ENCODE measurements around the gene TPMT.
"Not testable (repeated sequence)": the region's sequence is repeated elsewhere in the genome, so short reads cannot be mapped to it uniquely, and the experiment has no call there.

The TPMT gene

GRCh38 chr6:18155150-18155863 lies 430 bp upstream of the TPMT start, which contains the start of gene KDM1B:
Gene KDM1B, plus strand, starts transcription at chr6:18155422. Its CDS starts 4,474 bp downstream, at chr6:18159896.
- peak; percentile 96 for DNase-seq

GRCh38 chr6:18153311-18153703 lies 1.6 kb downstream of the TPMT start:
- no peak for DNase-seq

GRCh38 chr6:18151801-18152200 lies 3.1 kb downstream of the TPMT start:
- DNase-seq: no peak

- not testable (repeated sequence) for DNase-seq
Observed at GRCh38 chr6:18151391-18151790, 3.5 kb downstream of the TPMT start.

GRCh38 chr6:18148304-18149025 lies 6.4 kb downstream of the TPMT start:
- no peak for DNase-seq

GRCh38 chr6:18147616-18148015 lies 7.3 kb downstream of the TPMT start:
- DNase-seq: no peak

- no peak for DNase-seq
Observed at GRCh38 chr6:18147160-18147559, 7.7 kb downstream of the TPMT start.

- DNase-seq: no peak
Observed at GRCh38 chr6:18142591-18142861, 12.4 kb downstream of the TPMT start.

- no peak for DNase-seq
Observed at GRCh38 chr6:18141805-18142590, 12.9 kb downstream of the TPMT start.

GRCh38 chr6:18139935-18140621 lies 14.8 kb downstream of the TPMT start:
- DNase-seq: no peak

GRCh38 chr6:18138906-18139305 lies 16.0 kb downstream of the TPMT start:
- DNase-seq: no peak

- DNase-seq: no peak
Observed at GRCh38 chr6:18136260-18136659, 18.6 kb downstream of the TPMT start.

GRCh38 chr6:18135171-18135570 lies 19.7 kb downstream of the TPMT start:
- DNase-seq: no peak

- no peak for DNase-seq
Observed at GRCh38 chr6:18132346-18132745, 22.5 kb downstream of the TPMT start.

- no peak for DNase-seq
Observed at GRCh38 chr6:18126121-18126520, 28.8 kb downstream of the TPMT start.

- DNase-seq: peak; percentile 51
Observed at GRCh38 chr6:18122128-18123093, 32.5 kb downstream of the TPMT start, which contains the start of gene NHLRC1. Gene NHLRC1, minus strand, starts transcription at chr6:18122677. Its CDS starts 71 bp downstream, at chr6:18122606.

- DNase-seq: no peak
Observed at GRCh38 chr6:18121580-18122127, 33.2 kb downstream of the TPMT start.

- DNase-seq: no peak
Observed at GRCh38 chr6:18119236-18119635, 35.6 kb downstream of the TPMT start.

GRCh38 chr6:18118330-18118729 lies 36.5 kb downstream of the TPMT start:
- no peak for DNase-seq

GRCh38 chr6:18117136-18117535 lies 37.7 kb downstream of the TPMT start:
- DNase-seq: no peak

- DNase-seq: no peak
Observed at GRCh38 chr6:18115356-18115755, 39.5 kb downstream of the TPMT start.

- no peak for DNase-seq
Observed at GRCh38 chr6:18110162-18110561, 44.7 kb downstream of the TPMT start.
